ENCODE measurements around the gene PIGX.

The PIGX gene

DNA sequence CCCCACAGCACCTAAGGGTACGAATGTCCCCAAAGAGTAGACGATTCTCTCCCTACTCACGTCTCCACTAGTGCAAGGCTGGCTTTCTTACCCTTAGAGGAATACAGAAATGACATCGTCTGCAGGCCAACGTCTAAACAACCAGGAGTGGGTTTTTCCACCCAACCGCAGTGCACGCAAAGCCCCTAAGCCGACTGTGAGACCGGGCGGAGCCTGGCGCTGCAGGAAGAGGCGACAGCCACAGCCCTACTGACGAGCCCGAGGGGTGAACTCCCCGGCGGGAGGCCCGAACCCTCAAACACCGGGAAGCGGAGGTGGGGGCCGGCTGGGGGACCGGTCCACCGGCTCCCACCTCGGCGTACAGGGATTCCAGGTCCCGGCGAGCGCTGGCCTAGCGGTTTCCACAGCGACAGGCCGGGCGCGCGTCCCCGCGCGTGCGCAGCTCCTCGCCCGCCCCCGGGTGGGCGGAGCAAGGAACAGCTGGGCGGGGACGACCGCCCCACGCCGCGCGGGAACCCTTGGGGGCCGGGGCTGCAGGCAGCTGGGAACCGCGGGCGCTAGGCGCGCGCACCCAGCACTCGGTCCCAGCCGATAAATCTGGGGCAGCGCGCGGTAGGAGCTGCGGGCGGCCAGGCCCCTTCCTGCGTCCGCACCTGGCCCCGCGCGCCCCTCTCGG lies at the start of gene PIGX, which contains the start of gene CEP19:
PIGX (plus strand) TSS at position 540 of the 676 bp plus-strand sequence.
CEP19 (minus strand) TSS at position 413 of the 676 bp plus-strand sequence. CDS start 3,593 bp downstream, outside the sequence.
- peak; percentile 89 for DNase-seq

DNA sequence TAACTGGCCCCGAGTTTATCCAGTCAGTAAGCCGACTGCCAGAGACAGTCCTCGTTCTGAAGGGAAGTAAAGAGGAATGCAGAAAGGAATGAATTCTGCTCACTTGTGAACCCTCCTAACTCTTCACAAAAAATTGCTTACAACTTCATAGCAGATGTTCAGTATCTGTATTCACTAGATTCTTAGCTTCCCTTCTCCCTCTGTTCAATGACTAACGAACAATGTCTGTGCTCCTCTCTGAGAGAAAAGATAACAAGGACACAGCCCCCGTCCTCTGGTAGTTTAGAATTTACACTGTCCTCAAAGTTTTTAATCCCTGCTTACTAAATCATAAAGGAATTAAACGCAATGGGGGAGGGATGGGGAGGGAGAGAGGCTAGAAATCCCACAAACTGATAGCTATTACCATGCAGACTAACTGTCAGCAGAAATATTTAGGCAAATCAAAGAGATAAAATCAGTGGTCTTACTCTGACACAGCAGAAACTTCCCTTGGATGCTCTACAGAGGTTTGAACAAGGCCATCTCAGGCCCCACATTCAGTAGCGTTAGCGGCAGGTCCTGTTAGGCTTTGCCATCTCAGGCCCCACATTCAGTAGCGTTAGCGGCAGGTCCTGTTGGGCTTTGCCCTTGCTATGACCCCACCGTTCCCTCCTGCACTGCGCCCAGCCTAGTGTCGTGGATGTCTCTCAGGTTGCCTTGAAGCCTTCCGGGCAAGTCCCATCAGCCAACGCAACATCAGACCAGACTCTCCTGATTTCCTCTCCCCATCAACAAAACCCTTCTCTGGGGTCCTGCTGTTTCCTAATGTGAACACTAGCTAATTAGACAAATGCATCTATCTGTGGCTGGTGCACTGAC lies 49.2 kb upstream of the PIGX start:
- no peak for DNase-seq

DNA sequence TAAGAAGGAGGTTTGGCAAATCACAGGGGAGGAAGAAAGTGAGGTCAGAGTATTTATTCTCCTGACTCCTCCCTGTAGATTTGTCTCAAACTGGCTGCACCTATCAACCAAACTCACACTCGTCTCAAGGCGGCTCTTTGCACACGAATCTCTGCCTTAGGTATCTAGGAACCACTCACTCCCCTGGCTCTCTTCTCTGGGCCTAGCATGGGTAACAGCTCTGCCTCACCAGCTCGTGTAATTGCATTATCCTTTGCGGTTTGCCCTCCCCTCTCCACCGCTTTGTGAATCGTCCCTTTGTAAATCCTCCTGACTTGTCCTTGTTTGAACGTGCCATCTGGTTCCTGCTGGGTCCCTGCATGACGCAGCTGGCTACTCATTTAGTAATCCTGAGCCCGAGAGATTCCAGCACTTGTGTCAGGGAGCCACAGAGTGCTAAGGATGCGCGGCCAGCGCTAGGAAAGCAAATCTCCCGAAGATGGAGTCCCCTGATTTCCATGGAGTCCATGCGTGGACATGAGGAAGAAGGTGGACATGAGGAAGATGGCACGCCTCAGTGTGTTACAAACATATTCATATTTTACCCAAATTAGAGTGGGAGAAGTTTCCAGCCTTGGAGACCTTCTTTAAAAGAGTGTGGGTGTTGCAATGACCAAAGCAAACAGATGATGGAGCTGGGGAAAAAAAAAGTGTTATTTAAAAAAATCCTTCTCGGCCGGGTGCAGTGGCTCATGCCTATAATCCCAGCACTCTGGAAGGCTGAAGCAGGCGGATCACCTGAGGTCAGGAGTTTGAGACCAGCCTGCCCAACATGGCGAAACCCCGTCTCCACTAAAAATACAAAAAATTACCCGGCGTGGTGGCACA lies 45.9 kb upstream of the PIGX start:
- DNase-seq = peak; percentile 87

DNA sequence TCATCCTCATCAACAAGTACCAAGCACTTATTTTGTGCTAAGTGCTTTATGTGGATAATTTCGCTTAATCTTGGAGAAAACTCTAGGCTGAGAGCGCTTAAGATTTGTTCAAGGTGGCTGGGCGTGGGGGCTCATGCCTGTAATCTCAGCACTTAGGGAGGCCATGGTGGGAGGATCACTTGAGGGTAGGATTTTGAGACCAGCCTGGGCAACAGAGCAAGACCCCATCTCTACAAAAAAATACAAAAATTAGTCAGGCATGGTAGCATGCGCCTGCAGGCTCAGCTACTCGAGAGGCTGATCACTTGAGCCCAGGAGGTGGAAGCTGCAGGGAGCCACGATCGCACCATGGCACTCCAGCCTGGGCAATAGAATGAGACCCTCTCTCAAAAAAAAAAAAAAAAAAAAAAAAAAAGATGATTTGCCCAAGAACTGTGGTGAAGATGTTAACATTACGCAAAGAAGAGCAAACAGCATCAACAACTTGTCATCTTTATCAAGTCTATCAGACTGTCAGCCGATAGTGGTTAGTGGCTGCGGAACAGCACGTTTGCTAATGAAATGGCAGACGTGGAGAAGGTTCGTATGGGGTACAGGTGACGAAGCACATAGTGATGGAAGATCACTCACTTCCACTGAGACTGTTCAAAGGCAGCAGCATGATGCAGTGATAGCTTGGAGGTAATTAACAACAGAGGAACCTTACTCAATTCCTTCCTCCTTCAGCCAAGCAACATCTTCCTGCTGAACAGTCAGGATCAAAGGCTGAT lies 44.9 kb upstream of the PIGX start:
- DNase-seq = no peak

DNA sequence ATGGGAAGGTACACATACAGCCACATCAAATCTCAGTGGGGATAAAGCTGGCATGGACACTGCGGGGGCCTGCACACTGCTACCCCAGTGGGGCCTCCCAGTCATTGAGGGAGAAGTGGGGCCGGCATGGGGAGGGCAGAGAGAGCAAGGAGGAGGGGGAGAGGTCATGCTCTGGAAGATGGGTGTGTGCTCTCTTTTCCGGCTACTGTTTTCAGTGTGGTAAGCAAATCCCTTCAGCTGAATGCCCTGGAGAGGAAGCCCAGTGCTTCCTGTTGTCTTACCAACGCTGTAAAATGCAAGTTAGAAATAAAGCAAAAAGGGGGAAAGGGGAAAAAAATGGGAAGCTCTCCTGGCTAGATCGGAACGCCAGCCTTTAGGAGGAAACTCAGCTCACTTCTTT lies 41.8 kb upstream of the PIGX start:
- no peak for DNase-seq

DNA sequence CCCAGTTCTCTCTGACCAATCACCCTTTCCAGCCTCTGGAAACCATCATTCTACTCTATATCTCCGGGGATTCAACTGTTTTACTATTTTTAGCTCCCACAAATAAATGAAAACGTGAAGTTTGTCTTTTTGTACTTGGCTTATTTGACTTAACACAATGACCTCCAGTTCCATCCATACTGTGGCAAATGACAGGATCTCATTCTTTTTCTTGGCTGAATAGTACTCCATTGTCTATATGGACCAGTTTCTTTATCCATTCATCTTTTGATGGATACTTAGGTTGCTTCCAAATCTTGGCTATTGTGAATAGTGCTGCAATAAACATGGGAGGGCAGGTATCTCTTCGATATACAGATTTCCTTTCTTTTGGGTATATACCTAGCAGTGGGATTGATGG lies 38.5 kb upstream of the PIGX start:
- no peak for DNase-seq

DNA sequence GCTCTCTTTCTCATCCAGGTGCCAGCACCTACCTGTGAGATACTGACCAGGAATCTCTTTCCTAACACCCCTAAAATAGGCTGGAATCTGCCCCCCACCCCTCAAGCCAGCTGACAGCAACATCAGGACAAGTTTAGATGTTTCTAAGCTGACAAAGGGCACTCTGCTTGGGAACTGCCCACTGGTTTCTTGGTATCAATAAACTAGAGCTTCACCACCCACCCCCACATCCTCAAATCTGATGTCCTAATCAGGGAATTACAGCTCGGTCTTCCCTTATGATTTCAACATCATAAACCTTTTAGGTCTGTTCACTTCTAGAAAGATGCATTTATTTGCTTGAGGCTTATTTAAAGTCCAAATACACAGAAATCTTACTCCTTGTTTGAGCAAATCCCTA lies 34.8 kb upstream of the PIGX start:
- no peak for DNase-seq

DNA sequence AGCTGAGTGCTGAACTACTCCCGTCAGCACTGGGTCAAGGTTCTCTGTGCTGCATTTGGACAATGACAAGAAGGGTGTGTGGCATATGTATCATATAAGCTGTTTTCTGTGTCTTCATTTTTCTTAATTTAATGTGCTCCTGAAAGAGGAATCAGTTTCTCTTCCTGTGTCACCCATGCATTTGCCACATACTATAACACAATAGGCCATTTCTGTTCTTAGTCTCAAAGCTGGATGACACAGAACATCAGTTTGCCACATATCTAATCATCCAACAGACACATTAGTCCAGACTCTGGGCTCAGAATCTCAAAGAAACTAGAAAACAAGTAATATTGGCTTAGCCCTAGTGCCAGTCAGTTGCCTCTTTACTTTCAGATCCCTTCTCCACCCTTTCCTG lies 34.2 kb upstream of the PIGX start:
- no peak for DNase-seq

DNA sequence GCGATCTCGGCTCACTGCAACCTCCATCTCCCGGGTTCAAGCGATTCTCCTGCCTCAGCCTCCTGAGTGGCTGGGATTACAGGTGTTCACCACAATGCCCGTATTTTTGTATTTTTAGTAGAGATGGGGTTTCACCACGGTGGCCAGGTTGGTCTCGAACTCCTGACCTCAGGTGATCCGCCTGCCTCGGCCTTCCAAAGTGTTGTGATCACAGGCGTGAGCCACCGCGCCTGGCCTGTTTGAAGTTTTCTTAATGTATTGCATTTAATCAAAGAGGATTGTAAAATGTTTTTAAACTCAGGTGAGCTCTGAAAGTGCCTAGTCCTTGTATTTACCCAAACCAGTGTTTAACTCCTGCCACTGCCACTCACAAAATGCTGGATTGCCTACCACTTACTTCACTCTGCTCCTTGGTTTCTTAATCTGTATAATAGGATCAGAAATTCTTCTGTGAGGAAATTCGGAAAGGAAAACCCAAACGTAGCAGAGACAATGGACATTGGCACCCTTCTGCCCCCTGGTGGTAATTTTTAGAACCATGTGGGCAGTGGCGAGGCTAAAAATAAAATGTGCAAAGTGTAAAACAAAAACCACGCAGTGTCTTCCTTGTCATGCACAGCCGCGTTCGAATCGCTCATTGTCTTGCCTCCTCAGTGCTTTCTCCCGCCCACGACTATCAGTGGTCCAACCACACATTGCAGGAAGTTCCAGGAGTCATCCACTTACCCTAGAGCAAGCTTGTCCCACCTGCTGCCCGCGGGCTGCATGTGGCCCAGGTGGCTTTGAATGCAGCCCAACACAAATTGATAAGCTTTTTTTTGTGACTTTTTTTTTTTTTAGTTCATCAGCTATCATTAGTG lies 27.4 kb upstream of the PIGX start:
- DNase-seq = peak; percentile 68

DNA sequence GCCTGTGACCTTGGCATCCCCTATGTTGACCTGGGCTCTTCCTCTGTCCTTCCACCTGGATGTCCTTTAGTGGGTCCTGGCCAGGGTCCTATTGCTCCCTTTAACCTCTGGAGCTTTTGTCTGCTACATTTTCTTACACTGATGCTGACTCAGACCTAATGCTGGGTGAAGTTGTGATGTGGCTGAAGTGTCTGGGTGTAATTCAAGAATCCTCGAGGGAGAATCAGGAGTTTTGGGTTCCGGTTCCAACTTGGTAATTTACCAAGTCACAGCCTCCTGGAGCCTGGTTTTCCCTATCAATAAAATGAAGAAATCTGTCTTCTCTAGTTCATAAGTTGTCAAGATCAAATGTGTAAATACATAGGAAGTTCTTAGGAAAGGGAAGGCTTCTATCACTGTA lies 25.7 kb upstream of the PIGX start:
- DNase-seq = no peak

DNA sequence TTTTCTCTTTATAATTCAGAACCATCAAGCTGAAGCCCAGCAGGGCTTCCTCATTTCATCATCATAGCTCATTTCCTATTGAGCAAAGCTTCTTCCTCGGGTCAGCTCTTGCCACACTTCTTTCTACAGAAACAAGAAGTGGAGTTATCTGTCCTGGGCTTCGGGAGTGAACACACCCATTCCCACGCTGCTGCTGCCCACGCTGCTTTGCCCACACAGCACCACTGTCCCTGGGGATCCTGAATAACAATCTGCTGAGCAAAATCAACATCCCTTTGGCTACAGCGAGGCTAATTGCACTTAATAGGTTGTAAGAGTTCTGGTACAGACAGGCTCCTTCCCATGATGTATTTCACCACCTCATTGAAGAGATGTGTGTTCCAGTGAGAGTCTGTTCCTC lies 23.8 kb upstream of the PIGX start:
- DNase-seq = peak; percentile 48

DNA sequence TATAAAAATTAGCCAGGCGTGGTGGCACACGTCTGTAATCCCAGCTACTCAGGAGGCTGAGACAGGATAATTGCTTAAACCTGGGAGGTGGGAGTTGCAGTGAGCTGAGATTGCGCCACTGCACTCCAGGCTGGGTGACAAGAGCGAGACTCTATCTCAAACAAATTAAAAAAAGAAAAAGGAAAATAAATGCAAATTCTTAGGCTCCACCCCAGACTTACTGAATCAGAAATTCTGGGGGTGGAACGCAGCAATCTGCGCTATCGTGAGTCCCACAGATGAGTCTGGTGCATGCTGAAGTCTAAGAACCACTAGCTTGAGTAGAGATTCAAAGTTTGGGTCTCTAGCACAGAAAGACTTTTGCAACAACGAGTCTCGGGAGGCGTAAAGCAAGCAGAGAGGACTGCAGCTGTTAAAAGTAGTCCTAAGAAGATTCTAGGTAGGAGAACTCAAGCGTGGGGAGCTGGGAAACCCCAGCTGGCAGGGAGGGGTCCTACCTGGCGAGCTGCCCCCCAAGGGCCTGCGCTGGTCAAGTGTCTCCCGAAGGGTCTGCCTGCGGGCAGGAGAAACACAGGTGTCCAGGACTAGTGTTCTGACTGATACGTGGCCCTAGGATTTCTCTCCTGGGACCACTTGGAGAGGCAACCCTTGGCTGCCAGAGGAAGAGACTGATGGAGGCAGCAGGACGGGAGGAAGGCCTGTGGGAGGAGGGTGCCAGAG lies 22.1 kb upstream of the PIGX start:
- no peak for DNase-seq

DNA sequence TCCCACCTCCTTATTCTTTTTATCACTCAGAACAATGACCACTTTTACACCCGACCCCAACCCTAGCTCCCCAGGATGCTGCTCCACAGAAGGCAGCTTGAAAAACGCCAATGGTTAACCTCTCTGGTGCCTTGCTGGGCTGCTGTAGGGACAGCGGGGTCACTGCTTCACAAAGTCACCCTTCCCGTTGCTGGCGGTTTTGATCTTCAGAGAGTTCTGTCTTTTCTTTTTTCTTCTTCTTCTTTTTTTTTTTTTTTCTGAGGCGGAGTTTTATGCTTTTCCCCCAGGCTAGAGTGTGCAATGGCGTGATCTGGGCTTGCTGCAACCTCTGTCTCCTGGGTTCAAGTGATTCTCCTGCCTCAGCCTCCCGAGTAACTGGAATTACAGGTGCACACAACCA lies 20.8 kb upstream of the PIGX start:
- no peak for DNase-seq

DNA sequence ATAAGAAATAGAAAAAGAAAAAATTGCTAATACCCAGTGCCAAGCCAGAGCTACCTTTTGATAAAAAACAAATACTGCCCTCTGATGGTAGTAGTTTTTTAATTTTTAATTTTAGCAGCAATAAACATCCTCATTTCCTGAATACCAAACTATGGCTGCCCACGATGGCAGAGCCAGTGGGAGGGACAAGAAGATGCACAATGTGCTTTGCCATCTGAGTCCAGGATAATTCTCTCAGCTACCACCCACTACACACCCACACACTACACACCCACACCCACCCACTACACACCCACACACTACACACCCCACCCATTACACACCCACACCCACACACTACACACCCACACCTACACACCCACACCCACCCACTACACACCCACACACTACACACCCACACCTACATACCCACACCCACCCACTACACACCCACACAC lies 18.0 kb upstream of the PIGX start:
- peak; percentile 4 for DNase-seq

DNA sequence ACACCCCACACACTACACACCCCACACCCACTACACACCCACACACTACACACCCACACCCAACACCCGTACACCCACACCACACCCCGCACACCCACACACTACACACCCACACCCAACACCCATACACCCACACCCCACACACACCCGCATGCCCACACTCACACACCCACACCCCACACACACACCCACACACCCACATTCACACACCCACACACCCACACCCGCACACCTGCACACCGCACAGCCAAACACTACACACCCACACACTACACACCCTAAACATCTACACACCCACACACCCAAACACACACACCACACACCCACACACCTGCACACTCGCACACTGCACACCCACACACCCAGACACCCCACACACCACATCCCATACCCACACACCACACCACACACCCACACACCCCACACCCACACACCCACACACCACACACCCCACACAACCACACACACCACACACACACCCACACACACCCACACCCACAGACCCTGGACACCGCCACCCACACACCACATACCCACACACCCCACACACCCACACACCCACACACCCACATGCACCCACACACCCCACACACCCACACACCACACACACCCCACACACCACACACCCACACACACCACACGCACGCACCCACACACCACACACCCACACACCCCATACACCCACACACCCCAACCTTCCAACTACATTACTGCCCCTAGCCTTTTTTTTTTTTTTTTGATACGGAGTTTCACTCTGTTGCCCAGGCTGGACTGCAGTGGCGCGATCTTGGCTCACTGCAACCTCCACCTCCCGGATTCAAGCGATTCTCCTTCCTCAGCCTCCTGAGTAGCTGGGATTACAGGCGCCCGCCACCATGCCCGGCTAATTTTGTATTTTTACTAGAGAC lies 17.0 kb upstream of the PIGX start:
- no peak for DNase-seq

DNA sequence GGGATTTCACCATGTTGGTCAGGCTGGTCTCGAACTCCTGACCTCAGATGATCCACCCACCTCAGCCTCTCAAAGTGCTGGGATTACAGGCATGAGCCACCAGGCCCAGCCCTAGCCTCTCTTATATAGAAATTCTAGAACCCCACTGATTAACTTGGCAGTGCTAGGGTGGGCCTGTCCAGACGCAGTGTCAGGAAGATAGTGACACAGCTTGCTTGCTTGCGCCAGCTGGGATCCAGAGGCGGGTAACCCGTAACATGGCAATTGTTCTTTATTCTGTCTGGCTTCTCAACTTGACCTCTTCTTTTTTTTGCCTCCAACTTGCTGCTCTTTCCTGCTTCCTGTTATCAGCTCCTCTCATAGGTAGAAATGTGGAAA lies 16.3 kb upstream of the PIGX start:
- no peak for DNase-seq

DNA sequence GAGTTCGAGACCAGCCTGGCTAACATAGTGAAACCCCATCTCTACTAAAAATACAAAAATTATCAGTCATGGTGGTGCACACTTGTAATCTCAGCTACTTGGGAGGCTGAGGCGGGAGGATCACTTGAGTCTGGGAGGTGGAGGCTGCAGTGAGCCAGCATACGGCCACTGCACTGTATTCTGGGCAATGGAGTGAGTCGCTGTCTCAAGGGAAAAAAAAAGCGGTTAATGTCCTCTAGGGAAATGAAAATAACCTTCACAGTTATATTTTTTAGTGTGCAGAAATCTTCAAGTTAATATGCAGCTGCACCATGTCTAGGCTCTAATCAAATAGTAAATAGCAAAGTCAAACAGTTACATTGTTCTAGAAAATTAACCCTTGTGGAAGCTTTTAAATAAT lies 14.9 kb upstream of the PIGX start:
- no peak for DNase-seq

DNA sequence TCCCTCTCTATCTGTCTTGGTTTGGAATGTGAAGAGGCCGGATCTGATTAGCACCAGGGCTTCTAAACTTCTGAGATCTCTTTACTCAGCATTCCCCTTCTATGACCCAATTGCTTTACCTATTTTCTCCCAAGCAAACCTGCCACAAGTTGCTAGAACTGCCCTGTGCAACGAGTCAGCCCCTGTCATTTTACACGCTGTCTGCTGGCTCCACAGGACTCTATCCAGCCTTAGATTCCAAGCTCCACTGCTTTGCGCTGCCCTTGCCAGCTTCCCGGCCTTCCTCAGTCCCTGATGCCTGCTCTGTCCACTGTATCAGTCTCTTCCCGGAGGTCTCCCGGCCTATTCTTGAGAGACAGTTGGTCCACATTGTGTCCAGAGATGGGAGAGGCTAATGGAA lies 12.4 kb upstream of the PIGX start:
- DNase-seq = no peak

DNA sequence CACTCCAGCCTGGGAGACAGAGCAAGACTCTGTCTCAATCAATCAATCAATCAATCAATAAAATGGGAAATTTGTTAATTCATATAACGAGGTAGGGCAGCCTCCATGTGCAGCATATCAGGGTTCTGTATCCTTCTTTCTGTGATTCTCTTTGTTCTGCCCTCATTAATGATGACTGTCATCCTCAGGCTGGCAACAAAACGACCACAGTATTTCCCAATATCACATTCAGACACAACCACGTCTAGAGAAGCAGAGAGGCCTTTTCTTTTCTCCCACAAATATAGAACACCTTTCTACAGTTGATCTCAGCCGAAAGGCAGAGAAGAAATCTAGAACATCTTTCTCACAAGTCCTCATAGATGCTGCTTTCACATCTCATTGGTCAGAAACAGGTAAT lies 11.4 kb upstream of the PIGX start:
- DNase-seq = no peak

DNA sequence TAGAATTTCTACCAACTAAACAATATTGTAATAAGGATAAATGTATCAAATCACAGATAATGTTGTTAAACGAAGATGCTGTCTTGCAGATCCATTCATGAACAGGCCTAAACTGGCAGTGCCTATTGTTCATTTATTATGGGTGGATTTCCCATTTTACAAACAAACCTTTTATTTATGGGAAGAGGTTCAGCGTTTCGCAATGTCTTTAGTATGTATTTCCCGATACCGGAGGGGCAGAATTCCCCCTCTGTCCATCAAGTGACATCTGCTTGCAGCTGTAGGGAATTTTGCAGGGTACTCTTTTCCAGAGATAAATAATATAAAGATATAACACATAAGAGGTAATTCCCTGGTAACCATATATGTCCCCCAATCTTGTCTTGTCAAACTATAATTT lies 5.8 kb upstream of the PIGX start:
- DNase-seq = no peak
